Measurements from ENCODE around the gene TCP1.
A peak's percentile ranks its signal among the peaks of the same experiment; 100 is the strongest.
"Not testable (repeated sequence)": the region's sequence is repeated elsewhere in the genome, so short reads cannot be mapped to it uniquely, and the experiment has no call there.

TCP1 gene

GRCh38 chr6:159816775-159817174 is 27.4 kb upstream of the TCP1 start:
- DNase-seq: not testable (repeated sequence)

- DNase-seq: no peak
Measured at GRCh38 chr6:159815410-159815809, 26.0 kb upstream of the TCP1 start.

DNA sequence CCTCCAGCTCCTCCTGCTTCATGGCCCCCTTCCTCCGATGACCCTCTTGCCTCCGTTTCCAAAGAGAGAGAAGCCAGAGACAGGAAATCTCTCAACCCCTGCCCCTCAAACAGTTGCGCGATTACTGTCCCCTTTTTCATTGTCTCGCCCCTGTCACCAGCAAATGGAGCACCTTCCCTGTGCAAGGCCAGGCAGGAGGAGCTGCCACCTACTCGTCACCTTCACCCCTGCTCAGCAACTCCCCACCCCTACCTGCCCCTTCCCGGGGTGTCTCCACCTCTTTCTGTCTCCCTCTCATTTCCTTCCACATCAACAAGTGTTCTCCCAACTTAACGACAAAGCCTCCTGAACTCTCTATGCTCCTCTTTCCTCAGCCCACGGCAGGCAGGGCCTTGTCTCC is 24.4 kb upstream of the TCP1 start:
- DNase-seq: no peak

DNA sequence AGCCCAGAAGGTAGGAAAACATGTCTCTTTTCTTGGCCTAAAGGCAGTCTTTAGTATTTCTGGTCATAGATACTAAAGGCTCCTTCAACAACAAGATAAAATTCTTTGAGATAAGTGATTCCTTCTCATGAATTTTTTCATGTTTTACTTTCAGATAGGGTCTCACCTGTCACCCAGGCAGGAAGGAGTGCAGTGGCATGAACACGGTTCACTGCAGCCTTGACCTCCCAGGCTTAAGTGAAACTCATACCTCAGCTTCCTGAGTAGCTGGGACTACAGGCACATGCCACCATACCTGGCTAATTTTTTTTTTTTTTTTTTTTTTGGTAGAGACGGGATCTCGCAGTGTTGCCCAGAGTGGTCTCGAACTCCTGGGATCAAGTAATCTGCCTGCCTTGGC is 19.7 kb upstream of the TCP1 start:
- no peak for DNase-seq

- no peak for DNase-seq
Measured at GRCh38 chr6:159808647-159809046, 19.2 kb upstream of the TCP1 start.

DNA sequence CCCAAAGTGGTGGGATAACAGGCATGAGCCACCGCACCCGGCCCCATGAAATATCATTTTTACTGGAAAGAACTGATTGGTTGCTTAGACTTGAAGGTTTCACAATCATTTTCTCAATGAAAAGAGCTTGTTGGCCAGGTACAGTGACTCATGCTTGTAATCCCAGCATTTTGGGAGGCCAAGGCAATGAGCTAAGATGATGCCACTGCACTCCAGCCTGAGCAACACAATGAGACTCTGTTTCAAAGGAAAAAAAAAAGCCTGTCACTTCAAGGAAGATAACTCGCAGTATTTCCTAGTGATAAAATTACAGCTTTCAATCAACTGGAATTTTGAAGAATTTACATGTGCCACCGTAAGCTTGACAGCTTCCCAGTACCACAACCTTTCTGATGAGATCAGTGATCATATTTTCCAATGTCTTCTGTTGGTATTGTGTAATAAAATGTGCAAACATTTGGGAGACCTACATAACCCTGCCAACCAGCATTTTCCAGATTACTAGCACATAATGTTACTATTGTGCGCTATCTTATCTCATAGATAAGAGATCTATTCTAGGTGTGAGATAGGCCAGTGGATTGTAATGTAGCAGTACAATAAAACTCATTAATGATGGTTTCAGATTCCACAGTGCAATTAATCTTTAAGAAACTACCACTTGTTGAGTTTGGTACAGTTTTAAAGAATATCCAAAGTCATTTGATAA is 17.9 kb upstream of the TCP1 start:
- DNase-seq: no peak

- DNase-seq: no peak
Measured at GRCh38 chr6:159806021-159806458, 16.6 kb upstream of the TCP1 start.

DNA sequence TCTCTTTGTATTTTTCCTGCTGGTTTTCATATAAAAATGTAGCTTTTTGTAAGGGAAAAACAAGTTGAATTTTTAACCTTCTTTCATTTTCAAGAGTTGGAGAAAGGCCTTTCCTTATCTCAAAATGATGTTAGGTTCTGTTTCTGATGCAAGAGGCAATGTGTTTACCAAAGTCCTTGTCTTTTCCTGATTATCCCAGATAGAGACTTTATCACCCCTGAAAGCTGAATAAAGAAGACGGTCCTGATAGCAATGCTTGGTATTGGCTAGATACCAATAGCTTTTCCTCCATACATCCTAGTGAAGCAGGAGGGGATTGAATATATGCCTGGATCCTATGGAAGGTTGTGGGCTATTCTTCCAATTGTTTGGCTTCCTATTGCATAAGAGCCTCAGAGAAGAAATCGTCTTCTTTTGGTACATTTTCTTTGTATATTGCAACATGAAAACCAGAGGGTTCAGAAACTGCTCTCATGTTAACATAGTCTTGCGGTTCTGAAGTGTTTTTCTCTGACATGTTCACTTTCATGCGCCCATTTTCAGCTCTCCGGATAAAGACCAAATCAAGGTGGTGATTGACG is 16.1 kb upstream of the TCP1 start:
- no peak for DNase-seq

GRCh38 chr6:159804504-159804903 is 15.1 kb upstream of the TCP1 start:
- DNase-seq: no peak

DNA sequence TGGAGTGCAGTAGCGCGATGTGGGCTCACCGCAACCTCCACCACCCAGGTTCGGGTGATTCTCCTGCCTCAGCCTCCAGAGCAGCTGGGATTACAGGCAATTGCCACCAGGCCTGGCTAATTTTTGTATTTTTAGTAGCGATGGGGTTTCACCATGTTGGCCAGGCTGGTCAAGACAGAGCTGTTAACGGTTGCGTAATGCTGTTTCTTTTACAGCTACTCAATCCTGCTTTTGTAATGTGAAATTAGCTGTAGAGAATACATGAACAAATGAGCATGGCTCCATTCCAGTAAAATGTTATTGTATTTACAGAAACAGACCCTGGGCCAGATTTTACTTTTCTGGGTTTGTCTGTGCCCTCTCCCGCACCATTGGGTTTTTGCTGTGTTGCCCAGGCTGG is 12.5 kb upstream of the TCP1 start:
- DNase-seq: no peak

- no peak for DNase-seq
Measured at GRCh38 chr6:159800141-159800865, 10.9 kb upstream of the TCP1 start, which contains the start of gene PNLDC1. Gene PNLDC1 (plus strand): TSS chr6:159800276. CDS start chr6:159800308, 32 bp downstream.

- DNase-seq: no peak
Measured at GRCh38 chr6:159797554-159797953, 8.2 kb upstream of the TCP1 start.

- not testable (repeated sequence) for DNase-seq
Measured at GRCh38 chr6:159794976-159795375, 5.6 kb upstream of the TCP1 start.

GRCh38 chr6:159790956-159791598 is 1.7 kb upstream of the TCP1 start:
- DNase-seq: peak; percentile 4

DNA sequence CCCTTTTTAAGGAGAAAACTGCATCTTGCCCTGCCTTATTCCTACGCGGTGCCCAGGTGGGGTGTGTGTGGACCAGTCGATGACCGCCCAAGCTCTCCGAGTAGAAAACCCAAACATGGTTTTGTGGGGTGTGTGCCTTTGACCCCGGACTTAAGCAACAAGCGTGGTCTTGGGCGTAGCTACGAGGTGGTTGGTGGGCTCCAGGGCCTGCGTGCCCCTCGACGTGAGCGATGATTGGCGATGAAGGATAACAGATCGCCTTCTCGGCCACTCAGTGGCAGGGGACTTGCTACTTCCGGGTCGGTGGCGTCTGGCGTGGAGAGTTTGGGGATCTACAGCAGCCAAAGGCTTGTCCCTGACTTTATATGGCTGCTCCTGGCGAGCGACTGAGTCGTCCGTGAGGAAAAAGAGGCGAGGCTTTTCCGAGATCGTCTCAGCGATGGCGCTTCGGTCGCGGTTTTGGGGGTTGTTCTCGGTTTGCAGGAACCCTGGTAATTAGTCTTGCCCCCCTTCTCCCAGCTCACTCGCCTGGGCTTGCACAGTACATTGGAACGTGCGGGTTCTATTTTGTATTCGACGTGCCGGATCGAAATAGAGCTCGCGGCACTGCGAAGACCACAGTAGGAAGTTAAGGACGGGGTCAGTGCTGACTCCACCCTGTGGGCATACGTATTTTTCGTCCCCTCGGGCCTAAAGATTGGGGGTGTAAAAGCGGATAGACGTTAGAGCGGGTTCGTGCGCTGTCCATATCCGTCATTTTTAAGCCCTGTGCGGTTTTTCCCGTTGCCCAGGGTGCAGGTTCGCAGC is 950 bp upstream of the TCP1 start, which contains the start of gene MRPL18:
Gene MRPL18, plus strand, starts transcription at position 319 of the 807 bp plus-strand sequence. Its CDS starts 121 bp downstream, at position 440.
- peak; percentile 81 for DNase-seq

DNA sequence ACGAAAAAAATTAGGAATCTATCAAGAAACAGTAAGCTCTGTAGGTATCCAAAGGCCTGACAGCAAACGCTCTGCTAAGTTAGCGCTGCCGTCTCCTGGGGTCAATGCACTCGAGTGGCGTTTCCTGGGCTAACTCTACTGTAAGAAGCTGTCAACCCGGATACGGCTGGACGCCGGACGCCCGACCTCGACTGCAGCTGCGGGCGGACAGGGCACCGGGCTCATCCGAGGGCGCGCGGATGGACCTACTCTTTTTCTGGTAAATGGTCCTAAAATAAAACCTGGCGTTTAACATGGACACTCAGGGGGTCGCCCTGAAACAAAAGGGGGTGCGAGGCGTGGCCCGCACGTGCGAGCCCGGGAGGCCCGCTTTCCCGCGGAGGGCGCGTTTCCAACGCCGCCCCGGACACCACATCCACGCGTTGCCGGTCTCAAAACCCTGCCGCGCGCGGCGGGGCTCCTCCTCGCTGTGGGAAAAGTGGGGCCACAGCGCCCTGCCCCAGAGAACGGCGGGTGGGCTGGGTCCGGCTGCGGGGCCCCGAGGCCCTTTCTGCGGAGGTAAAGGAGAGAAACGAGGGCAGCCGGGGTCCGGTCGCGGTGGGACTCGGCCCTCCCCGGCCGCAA is 537 bp downstream of the TCP1 start:
- peak; percentile 20 for DNase-seq

DNA sequence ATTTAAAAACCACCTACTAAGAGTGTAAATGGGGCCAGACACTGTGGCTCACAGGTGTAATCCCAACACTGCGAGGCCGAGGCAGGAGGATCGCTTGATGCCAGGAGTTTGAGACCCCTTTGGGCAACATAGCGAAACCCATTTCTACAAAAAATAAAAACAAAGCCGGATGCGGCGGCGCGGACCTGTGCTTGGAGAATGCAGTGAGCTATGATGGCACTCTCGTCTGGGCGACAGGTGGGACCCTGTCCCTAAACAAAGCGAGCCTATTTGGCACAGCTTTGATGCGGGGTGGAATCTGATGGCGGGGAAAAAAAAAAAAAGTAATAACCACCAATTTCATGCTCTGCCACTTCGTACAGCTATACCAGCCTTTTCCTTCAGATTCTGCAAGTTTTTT is 1.1 kb downstream of the TCP1 start:
- no peak for DNase-seq

DNA sequence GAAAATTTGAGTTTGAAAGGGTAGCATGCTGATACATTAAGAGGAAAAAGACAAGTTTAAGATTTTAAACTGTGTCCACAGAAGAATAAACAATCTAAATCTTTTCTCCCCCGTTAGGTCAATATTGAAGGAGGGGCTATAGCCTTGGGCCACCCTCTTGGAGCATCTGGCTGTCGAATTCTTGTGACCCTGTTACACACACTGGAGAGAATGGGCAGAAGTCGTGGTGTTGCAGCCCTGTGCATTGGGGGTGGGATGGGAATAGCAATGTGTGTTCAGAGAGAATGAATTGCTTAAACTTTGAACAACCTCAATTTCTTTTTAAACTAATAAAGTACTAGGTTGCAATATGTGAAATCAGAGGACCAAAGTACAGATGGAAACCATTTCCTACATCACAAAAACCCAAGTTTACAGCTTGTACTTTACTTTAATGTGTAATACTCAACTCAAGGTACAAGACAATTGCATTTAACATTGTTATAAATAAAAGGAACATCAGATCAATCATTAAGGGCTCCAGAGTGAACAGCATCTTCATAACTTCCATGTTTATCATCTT is 10.8 kb downstream of the TCP1 start:
- no peak for DNase-seq

- DNase-seq: no peak
Measured at GRCh38 chr6:159778131-159778530, 11.3 kb downstream of the TCP1 start.

DNA sequence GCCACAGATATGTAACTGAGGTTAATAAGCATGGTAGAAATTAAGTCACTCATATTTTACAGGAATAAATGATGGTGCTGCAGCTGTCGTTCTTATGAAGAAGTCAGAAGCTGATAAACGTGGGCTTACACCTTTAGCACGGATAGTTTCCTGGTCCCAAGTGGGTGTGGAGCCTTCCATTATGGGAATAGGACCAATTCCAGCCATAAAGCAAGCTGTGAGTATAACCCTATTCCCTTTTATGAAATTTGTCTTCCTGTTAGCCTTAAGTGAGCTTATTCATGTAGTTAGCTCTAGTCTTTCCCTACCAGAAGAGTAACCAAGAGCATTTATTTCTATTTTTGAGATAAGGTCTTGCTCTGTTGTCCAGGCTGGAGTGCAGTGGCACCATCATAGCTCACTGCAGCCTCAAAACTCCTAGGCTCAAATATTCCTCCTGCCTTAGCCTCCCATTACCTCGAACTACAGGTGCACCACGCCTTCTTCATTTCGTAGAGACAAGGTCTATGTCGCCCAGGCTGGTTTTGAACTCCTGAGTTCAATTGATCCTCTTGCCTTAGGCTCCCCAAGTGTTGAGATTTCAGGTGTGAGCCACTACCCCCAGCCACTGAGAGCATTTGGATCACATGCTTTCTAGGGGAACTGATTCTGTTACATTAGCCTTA is 12.0 kb downstream of the TCP1 start:
- DNase-seq: no peak

- DNase-seq: no peak
Measured at GRCh38 chr6:159772196-159772595, 17.2 kb downstream of the TCP1 start.

Data from activated CD4-positive, alpha-beta T cell treated with anti-CD3 and anti-CD28 coated beads, Interleukin-2, amount 50 U/mL, for 1 hour (primary cell).